LNCaP clone FGC (cell line): ENCODE measurements around the gene PCED1A.

Experiments
- DNase-seq: peaks from one replicate; pipeline ENCODE4 v3.0.0-alpha.2; 2011; ENCODE audit warnings: low read depth
- H3K4me3 ChIP-seq: 2 replicates; pipeline ENCODE4 v1.5.1; 2011; ENCODE audit warnings: mild to moderate bottlenecking, low read depth, low read length, control low read depth
- CTCF ChIP-seq: IDR thresholded peaks from 2 replicates; pipeline ENCODE4 v1.5.1; 2012; ENCODE audit warnings: mild to moderate bottlenecking; ENCODE audit not compliant: control insufficient read depth, insufficient read depth; ENCODE audit errors: extremely low read depth

The PCED1A gene

DNA sequence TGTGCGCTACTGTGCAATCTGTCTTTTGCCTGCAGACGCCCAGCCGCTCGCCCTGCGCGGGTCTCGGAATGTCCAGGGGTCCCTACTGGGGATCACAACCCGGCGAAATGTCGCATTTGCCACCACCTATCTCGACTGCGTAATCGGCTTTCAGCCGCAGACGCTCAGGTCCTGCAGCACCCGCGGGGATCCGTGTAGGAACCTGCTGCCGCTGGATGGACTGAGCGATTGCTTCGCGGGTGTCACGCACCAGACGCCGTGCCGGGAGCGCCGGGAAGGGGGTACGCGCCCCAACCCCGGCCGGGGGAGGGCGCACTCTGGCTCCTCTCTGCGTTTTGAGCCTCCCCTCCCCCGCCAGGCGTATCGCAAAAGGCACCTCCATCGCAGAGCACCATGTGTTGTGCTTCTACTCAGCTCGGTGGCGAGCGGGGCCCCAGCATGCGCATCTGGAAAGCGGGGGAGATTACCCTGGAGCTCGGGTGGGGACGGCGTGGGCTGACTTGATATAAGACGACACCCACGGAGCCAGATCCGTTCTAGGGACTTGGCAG is 32.1 kb upstream of the PCED1A start:
- peak; percentile 53 for TF ChIP-seq CTCF
- DNase-seq = no peak
- H3K4me3 ChIP-seq = peak overlapping the region; percentile 91

- DNase-seq = no peak
- H3K4me3 ChIP-seq = peak overlapping the region; percentile 91
- no peak for TF ChIP-seq CTCF
Measured at GRCh38 chr20:2871661-2872458, 31.4 kb upstream of the PCED1A start.

DNA sequence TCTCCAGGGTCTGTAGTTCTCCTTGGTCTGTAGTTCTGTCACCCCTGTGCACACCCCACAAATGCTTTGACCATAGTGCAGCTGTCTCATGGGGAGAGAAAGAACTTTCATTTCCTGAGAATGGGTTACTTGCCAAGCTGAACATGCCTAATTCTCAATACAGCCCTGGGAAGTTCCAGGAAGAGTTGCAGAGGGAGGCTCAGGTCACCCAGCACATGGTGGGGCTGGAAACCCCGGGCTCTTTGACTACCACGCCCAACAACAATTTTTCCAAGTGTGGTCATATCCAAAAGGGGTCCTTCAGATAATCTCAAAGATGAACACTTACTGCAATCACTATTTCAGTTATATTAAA is 30.6 kb upstream of the PCED1A start:
- no peak for DNase-seq
- TF ChIP-seq CTCF = no peak
- no peak overlapping the region for H3K4me3 ChIP-seq

GRCh38 chr20:2869381-2869780 is 28.9 kb upstream of the PCED1A start:
- H3K4me3 ChIP-seq = no peak overlapping the region
- no peak for TF ChIP-seq CTCF
- DNase-seq = no peak

DNA sequence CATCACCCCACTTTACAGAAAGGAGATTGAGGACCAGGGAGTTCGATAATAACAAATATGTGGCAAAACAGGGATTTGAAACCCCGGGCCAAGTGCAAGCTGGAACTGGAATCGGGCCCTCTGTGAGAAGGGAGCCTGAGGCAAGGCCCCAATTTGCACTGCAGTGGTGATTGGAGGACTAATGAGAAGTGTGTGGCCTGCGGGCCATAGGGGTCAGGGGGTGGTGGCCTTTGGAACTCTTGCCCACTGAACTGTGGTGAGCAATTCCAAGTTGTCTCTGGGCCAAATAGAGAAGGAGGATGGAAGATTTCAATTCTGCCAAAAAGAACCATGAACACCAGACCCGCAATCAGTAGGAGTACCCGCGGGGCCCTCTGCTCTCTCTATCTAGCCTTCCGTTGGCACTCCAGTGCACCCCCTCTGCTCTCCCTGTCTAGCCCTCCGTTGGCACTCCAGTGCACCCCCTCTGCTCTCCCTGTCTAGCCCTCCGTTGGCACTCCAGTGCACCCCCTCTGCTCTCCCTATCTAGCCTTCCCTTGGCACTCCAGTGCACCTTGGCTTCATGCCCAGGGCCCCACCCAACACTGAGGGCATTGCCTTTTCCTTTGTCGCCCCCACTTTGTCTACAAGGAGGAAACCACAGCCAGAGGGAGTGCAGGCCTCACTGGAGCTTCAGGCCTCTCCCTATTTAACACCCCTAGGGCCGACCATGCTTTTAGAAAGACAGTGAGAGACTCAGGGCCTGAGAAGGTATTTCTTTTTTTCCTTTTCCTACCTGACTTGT is 26.8 kb upstream of the PCED1A start:
- DNase-seq = no peak
- no peak overlapping the region for H3K4me3 ChIP-seq
- no peak for TF ChIP-seq CTCF

- no peak for TF ChIP-seq CTCF
Measured at GRCh38 chr20:2866236-2866635, 25.8 kb upstream of the PCED1A start.

More at GRCh38 chr20:2866236-2866635, 25.8 kb upstream of the PCED1A start:
- DNase-seq = no peak
- no peak overlapping the region for H3K4me3 ChIP-seq
